GM12874 (cell line): ENCODE results near the gene BACE2.

Experiments
- TF ChIP-seq, protein P1 (sequence below): IDR thresholded peaks from 2 replicates; pipeline ENCODE4 v1.5.1; 2011; ENCODE audit warnings: low read depth, mild to moderate bottlenecking, control low read depth, low read length, moderate library complexity; ENCODE audit not compliant: insufficient read depth

Gene BACE2

DNA sequence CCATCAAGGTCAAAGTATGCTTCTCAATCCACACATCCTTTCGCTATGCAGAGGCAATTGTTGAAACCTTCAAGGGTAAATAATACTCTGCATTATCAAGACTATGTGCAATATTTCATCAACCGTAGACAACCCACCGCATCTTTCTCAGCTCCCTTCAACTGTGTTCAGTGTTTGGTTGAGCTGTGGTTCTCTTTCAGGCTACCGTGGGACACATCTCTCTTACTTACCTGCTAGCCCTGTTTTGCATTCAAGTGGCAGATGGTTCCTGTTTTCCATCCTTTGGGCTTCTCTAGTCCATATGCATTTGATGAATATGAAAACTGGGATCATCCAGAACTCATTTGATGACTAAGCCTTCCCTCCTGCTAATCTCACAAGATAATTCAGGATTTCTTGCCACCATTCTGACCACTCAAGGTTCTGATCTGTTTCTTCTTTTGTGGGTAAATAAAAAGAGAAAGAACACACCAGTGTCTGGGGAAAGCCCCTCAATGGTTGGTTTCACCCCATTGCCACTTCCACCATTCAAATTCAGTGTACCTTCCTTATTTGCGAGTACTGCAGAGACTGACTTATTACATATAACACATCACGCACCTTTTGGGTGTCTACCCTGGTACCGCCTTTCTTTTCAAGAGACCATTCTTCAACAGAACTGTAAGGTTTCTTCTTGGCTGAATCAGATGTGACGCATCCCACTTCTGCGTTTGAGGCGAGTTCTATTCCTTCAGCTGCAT lies 61.7 kb downstream of the BACE2 start:
- TF ChIP-seq, protein P1, sequence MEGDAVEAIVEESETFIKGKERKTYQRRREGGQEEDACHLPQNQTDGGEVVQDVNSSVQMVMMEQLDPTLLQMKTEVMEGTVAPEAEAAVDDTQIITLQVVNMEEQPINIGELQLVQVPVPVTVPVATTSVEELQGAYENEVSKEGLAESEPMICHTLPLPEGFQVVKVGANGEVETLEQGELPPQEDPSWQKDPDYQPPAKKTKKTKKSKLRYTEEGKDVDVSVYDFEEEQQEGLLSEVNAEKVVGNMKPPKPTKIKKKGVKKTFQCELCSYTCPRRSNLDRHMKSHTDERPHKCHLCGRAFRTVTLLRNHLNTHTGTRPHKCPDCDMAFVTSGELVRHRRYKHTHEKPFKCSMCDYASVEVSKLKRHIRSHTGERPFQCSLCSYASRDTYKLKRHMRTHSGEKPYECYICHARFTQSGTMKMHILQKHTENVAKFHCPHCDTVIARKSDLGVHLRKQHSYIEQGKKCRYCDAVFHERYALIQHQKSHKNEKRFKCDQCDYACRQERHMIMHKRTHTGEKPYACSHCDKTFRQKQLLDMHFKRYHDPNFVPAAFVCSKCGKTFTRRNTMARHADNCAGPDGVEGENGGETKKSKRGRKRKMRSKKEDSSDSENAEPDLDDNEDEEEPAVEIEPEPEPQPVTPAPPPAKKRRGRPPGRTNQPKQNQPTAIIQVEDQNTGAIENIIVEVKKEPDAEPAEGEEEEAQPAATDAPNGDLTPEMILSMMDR: no peak

DNA sequence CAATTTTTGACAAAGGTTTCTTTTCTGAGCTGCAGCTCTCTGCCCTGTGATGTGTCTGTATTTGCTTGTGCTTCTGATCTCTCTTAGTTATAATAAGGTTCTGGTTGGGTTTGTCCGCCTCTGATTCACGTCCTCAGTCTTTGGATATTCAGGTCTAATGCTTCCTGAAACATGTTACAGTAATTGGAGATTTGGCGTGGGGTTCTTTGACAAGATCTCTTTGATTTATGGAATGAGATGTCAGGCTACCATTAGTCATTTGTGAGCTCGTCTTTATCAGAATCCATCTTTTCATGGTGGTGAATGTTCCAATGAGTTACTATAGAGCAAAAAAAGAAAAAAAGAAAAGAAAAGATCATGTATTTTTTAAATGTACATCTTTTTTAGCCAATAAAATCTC lies 62.5 kb downstream of the BACE2 start:
- TF ChIP-seq, protein P1: no peak

DNA sequence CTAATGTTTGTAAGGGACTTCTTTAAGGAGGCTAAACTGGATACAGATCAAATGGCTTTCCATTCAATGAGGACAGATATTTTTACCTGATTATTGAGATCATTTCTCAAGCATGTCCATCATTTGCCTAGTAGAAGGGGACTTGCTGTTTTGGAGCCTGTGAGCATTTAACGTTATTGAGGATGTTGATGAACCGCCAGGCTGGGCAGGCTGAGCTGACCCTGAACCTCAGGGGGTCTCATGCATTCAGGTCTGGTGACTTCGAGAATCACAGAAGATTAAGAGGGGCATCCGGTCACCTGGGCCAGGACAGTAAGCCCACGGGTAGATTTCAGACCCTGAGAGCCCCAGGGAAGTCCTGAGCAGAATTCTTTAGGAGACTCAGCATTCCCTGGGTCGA lies 63.1 kb downstream of the BACE2 start:
- TF ChIP-seq, protein P1: no peak

DNA sequence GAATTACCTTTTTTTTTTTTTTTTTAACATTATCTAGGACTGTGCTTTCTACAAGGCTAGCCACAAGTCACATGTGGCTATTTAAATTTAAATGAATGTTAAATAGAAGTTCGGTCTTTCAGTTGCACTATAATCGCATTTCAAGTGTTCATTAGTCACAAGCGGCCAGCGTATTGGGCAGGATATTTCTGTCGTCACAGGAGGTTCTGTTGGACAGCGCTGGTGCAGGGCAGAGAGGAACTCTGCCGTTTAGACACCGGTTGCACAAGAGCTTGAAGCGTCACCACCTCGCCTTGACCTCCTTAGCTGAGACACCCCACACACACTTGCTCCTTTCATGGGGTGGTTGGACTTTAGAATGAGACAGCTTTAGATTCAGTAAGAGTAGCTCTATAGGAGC lies 64.1 kb downstream of the BACE2 start:
- TF ChIP-seq, protein P1: no peak

DNA sequence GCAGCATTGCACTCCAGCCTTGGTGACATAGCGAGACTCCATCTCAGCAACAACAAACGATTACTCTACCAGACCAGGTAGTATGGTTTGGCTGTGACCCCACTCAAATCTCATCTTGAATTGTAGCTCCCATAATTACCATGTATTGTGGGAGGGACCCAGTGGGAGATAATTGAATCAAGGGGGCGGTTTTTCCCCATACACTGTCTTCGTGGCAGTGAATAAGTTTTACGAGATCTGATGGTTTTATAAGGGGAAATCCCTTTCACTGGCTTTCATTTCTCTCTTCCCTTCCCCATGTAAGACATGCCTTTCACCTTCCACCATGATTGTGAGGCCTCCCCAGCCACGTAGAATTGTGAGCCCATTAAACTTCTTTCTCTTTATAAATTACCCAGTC lies 66.0 kb downstream of the BACE2 start:
- TF ChIP-seq, protein P1: no peak

DNA sequence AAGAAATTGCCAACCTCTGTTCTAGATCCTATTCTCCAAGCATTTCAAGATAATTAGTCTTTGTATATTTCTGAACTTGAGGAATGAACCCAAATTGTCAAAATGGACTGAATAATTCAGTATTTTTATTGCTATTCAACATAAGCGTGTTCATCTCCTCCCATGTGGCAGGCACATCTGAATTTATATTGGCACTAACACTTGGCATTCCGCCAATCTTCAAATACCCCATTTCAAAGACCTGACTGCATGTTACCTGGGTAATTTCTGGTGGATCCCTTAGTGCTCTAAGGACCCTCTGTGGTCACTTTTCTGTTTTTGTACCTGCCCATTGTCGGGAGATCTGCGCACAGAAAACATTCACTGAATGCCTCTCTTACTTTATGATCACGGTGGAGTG lies 66.6 kb downstream of the BACE2 start:
- TF ChIP-seq, protein P1: no peak

DNA sequence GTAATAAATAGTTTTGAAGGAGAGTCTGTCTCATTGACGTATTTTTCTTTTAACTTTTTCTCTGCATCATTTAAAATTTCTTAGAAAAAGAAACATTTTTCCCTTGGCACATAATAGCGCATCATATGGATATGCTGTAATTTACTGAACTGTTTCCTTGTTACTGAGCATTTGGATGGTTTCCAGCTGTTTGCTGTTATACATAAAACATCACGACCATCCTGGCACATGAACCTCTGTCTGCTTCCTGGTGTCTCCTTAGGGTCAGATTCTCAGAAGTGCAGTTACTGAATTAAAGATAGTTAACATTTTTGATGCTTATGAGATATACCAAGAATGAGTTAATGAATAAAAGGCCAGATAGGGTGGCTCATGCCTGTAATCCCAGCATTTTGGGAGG lies 67.2 kb downstream of the BACE2 start:
- TF ChIP-seq, protein P1: no peak
